ENCODE results near the gene GTPBP8. TPM values are rescaled to one million over a fixed set of nuclear protein-coding genes. Genes with fewer than 3 reads are reported as not detected.

GTPBP8 gene
- polyA plus RNA-seq, 1 donor (not counting 4 experiments of a cell fraction or from before 2014, with no cell fraction given): 16.9 TPM

- Histone ChIP-seq H3K4me2 (ENCODE audit: control insufficient read depth, extremely low read depth, insufficient read depth, low read depth, low read length) (no peak overlapping the region), H2AFZ (ENCODE audit: control insufficient read depth, low read length) (no peak overlapping the region), H3K27ac (ENCODE audit: control insufficient read depth, insufficient read depth, low read length) (no peak overlapping the region), H3K9me3 (ENCODE audit: control insufficient read depth, low read depth, low read length) (no peaks in the 10 kb centered on the region), H3K4me3 (ENCODE audit: control insufficient read depth in 2 of 3, extremely low read depth in 1 of 3, insufficient read depth in 2 of 3, low read depth in 1 of 3, low read length in 3 of 3) (no peak overlapping the region), H3K27me3 (ENCODE audit: control insufficient read depth, extremely low read depth, insufficient read depth, low read length) (no peaks in the 10 kb centered on the region), H3K79me2 (ENCODE audit: control insufficient read depth, insufficient read depth, low read length) (peaks cover 14% of the 10 kb centered on the region), H3K4me1 (ENCODE audit: control insufficient read depth, extremely low read depth, insufficient read depth, low read length) (no peaks in the 10 kb centered on the region), H3K36me3 (ENCODE audit: control insufficient read depth in 2 of 2, extremely low read depth in 1 of 2, insufficient read depth in 2 of 2, low read length in 2 of 2) (peaks cover 13 to 45% of the 10 kb centered on the region in 2 experiments), H4K20me1 (ENCODE audit: control insufficient read depth, extremely low read depth, insufficient read depth, low read length) (peaks cover 4% of the 10 kb centered on the region), H3K9me1 (ENCODE audit: control insufficient read depth, extremely low read depth, insufficient read depth, low read length) (no peaks in the 10 kb centered on the region), H3K9ac (ENCODE audit: control insufficient read depth, extremely low read depth, insufficient read depth, low read length) (no peak overlapping the region)
- DNase-seq (ENCODE audit: low read depth, low spot score) (no peak), FAIRE-seq (no peak)
- TF ChIP-seq, protein P1, sequence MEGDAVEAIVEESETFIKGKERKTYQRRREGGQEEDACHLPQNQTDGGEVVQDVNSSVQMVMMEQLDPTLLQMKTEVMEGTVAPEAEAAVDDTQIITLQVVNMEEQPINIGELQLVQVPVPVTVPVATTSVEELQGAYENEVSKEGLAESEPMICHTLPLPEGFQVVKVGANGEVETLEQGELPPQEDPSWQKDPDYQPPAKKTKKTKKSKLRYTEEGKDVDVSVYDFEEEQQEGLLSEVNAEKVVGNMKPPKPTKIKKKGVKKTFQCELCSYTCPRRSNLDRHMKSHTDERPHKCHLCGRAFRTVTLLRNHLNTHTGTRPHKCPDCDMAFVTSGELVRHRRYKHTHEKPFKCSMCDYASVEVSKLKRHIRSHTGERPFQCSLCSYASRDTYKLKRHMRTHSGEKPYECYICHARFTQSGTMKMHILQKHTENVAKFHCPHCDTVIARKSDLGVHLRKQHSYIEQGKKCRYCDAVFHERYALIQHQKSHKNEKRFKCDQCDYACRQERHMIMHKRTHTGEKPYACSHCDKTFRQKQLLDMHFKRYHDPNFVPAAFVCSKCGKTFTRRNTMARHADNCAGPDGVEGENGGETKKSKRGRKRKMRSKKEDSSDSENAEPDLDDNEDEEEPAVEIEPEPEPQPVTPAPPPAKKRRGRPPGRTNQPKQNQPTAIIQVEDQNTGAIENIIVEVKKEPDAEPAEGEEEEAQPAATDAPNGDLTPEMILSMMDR (optimal IDR thresholded peaks at IDR 0.05 in 1 of 3, IDR thresholded peaks at IDR 0.05 in 1 of 3, conservative IDR thresholded peaks at IDR 0.05 in 1 of 3; ENCODE audit: extremely low read depth in 1 of 3, insufficient read depth in 2 of 3, low read length in 3 of 3): no peak
- TF ChIP-seq EZH2 (IDR thresholded peaks at IDR 0.05; ENCODE audit: low read length): no peak
- dilution Hi-C loops (cut with MboI; ENCODE audit: extremely low pct_ligation_motif_present, low sequenced_read_pairs): loop anchor here (10.0 kb wide), 1 partner anchor 361 kb away; the partner anchor contains the start of gene CCDC80
Observed at GRCh38 chr3:113005611-113006010, 14.8 kb downstream of the GTPBP8 start.

- no peaks in the 10 kb centered on the region for H3K9me3 ChIP-seq (ENCODE audit: control insufficient read depth, low read depth, low read length)
- peaks cover 4% of the 10 kb centered on the region for H4K20me1 ChIP-seq (ENCODE audit: control insufficient read depth, extremely low read depth, insufficient read depth, low read length)
- dilution Hi-C loops (cut with MboI; ENCODE audit: extremely low pct_ligation_motif_present, low sequenced_read_pairs): loop anchor here (10.0 kb wide), 1 partner anchor 362 kb away; the partner anchor contains the start of gene CCDC80
- no peak overlapping the region for H3K27ac ChIP-seq (ENCODE audit: control insufficient read depth, insufficient read depth, low read length)
- no peak overlapping the region for H3K9ac ChIP-seq (ENCODE audit: control insufficient read depth, extremely low read depth, insufficient read depth, low read length)
- no peak overlapping the region for H3K4me3 ChIP-seq (ENCODE audit: control insufficient read depth in 2 of 3, extremely low read depth in 1 of 3, insufficient read depth in 2 of 3, low read depth in 1 of 3, low read length in 3 of 3)
- DNase-seq (ENCODE audit: low read depth, low spot score): no peak
- FAIRE-seq: no peak
- no peak for TF ChIP-seq EZH2 (IDR thresholded peaks at IDR 0.05; ENCODE audit: low read length)
- TF ChIP-seq, protein P1 (optimal IDR thresholded peaks at IDR 0.05 in 1 of 3, IDR thresholded peaks at IDR 0.05 in 1 of 3, conservative IDR thresholded peaks at IDR 0.05 in 1 of 3; ENCODE audit: extremely low read depth in 1 of 3, insufficient read depth in 2 of 3, low read length in 3 of 3): no peak
- H2AFZ ChIP-seq (ENCODE audit: control insufficient read depth, low read length): no peak overlapping the region
- no peaks in the 10 kb centered on the region for H3K27me3 ChIP-seq (ENCODE audit: control insufficient read depth, extremely low read depth, insufficient read depth, low read length)
- H3K9me1 ChIP-seq (ENCODE audit: control insufficient read depth, extremely low read depth, insufficient read depth, low read length): no peaks in the 10 kb centered on the region
- H3K36me3 ChIP-seq (ENCODE audit: control insufficient read depth in 2 of 2, extremely low read depth in 1 of 2, insufficient read depth in 2 of 2, low read length in 2 of 2): peaks cover 13 to 47% of the 10 kb centered on the region in 2 experiments
- H3K4me2 ChIP-seq (ENCODE audit: control insufficient read depth, extremely low read depth, insufficient read depth, low read depth, low read length): no peak overlapping the region
- no peaks in the 10 kb centered on the region for H3K4me1 ChIP-seq (ENCODE audit: control insufficient read depth, extremely low read depth, insufficient read depth, low read length)
- peaks cover 16% of the 10 kb centered on the region for H3K79me2 ChIP-seq (ENCODE audit: control insufficient read depth, insufficient read depth, low read length)
Observed at GRCh38 chr3:113006359-113007056, 15.7 kb downstream of the GTPBP8 start.

Data from keratinocyte (primary cell).